Esophagus squamous epithelium (tissue), 4 donors: ENCODE results near the gene COL8A2.

Experiments
- POLR2A ChIP-seq, 4 donors: fragments of 450-650 bp; IDR thresholded peaks; one replicate each; pipeline ENCODE4 v1.6.1; 2017; ENCODE audit warnings: antibody characterized with exemption in 4 of 4, mild to moderate bottlenecking in 4 of 4, moderate library complexity in 3 of 4
- TF ChIP-seq, protein P1 (sequence below), 6 experiments: fragments of 450-650 bp in 4 of 6; fragments of 200-600 bp in 2 of 6; sonication (generic) in 2 of 6; IDR thresholded peaks; one replicate each; pipeline ENCODE4 v1.5.1; 2016 to 2019; ENCODE audit warnings: antibody characterized with exemption in 6 of 6, mild to moderate bottlenecking in 4 of 6, moderate library complexity in 4 of 6

DNA sequence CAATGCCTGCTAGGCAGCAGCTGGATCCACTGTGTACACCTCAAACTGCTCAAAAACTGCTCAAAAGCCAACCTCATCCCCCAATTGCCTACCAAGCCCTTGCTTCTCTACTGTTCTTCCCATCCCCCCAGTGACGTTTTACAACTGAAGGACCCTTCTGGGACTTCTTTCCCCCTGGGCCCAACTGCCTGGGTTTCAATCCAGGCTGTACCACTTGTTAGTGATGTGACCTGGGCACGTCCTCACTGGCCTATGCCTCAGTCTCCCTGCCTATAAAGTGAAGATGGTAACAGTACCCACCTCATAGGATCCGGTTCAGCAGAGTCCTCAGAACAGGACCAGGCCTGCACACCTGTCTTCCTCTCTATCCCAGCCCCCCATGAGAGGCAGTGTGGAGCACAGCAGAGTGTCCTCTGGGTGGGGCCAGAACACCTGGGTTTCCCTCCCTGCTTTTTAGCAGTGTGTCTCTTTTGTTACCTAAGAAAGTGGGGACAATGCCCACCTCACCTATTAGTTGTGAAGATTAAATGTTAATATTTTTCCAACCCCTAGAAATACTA lies 43.0 kb downstream of the COL8A2 start:
- no peak for TF ChIP-seq POLR2A (IDR thresholded peaks at IDR 0.05)
- TF ChIP-seq, protein P1, sequence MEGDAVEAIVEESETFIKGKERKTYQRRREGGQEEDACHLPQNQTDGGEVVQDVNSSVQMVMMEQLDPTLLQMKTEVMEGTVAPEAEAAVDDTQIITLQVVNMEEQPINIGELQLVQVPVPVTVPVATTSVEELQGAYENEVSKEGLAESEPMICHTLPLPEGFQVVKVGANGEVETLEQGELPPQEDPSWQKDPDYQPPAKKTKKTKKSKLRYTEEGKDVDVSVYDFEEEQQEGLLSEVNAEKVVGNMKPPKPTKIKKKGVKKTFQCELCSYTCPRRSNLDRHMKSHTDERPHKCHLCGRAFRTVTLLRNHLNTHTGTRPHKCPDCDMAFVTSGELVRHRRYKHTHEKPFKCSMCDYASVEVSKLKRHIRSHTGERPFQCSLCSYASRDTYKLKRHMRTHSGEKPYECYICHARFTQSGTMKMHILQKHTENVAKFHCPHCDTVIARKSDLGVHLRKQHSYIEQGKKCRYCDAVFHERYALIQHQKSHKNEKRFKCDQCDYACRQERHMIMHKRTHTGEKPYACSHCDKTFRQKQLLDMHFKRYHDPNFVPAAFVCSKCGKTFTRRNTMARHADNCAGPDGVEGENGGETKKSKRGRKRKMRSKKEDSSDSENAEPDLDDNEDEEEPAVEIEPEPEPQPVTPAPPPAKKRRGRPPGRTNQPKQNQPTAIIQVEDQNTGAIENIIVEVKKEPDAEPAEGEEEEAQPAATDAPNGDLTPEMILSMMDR (IDR thresholded peaks at IDR 0.05): no peak
